ENCODE results near the gene TCF3. TPM values are rescaled to one million over a fixed set of nuclear protein-coding genes. Genes with fewer than 3 reads are reported as not detected.

Gene TCF3
- total RNA-seq, 4 donors from 2014 or later, result 23.4 to 299 (median 37.3) TPM

- TF ChIP-seq EP300 (IDR thresholded peaks at IDR 0.05) (no peak), POLR2A (IDR thresholded peaks at IDR 0.05) (no peak), CTCF (IDR thresholded peaks at IDR 0.05) (no peak)
- Histone ChIP-seq H3K27ac (no peak overlapping the region), H3K4me1 (no peaks in the 10 kb centered on the region), H3K27me3 (no peaks in the 10 kb centered on the region), H3K4me3 (no peak overlapping the region), H3K9me3 (no peaks in the 10 kb centered on the region), H3K36me3 (peaks cover 0 to 47% (median 18%) of the 10 kb centered on the region in 3 donors)
- WGBS, 2 donors, result 77 to 82% methylated on average over 16 to 22 of the region's 22 CpGs
- DNase-seq (ENCODE audit: low spot score in 2 of 2), result no peak
Measured at GRCh38 chr19:1575323-1576241, 76.8 kb downstream of the TCF3 start.

- Histone ChIP-seq H3K4me1 (no peaks in the 10 kb centered on the region), H3K27ac (no peak overlapping the region), H3K9me3 (no peaks in the 10 kb centered on the region), H3K27me3 (no peaks in the 10 kb centered on the region), H3K36me3 (peaks cover 0 to 36% (median 13%) of the 10 kb centered on the region in 3 donors), H3K4me3 (no peak overlapping the region)
- no peak for DNase-seq (ENCODE audit: low spot score in 2 of 2)
- 81 to 87% methylated on average over 31 to 33 of the region's 34 CpGs for WGBS, 2 donors
- no peak for TF ChIP-seq CTCF (IDR thresholded peaks at IDR 0.05)
- no peak for TF ChIP-seq POLR2A (IDR thresholded peaks at IDR 0.05)
- no peak for TF ChIP-seq EP300 (IDR thresholded peaks at IDR 0.05)
Measured at GRCh38 chr19:1574354-1575136, 77.9 kb downstream of the TCF3 start.

- 85 to 87% methylated on average over 9 of the region's 9 CpGs for WGBS, 2 donors
- no peak for DNase-seq (ENCODE audit: low spot score in 2 of 2)
- H3K27ac ChIP-seq, result no peak overlapping the region
- H3K36me3 ChIP-seq, result peaks cover 0 to 19% (median 10%) of the 10 kb centered on the region in 3 donors
- H3K4me3 ChIP-seq, result no peak overlapping the region
- H3K27me3 ChIP-seq, result no peaks in the 10 kb centered on the region
- TF ChIP-seq CTCF (IDR thresholded peaks at IDR 0.05), result no peak
- no peak for TF ChIP-seq EP300 (IDR thresholded peaks at IDR 0.05)
- no peak for TF ChIP-seq POLR2A (IDR thresholded peaks at IDR 0.05)
- peaks cover 0 to 8% (median 6%) of the 10 kb centered on the region in 4 donors for H3K4me1 ChIP-seq
- H3K9me3 ChIP-seq, result no peaks in the 10 kb centered on the region
Measured at GRCh38 chr19:1572795-1573194, 79.6 kb downstream of the TCF3 start.

GRCh38 chr19:1571358-1571757 lies 81.1 kb downstream of the TCF3 start:
- Histone ChIP-seq H3K4me1 (peaks cover 0 to 11% (median 9%) of the 10 kb centered on the region in 4 donors), H3K27ac (no peak overlapping the region), H3K36me3 (peaks cover 0 to 4% (median 0%) of the 10 kb centered on the region in 3 donors), H3K9me3 (no peaks in the 10 kb centered on the region), H3K4me3 (no peak overlapping the region), H3K27me3 (no peaks in the 10 kb centered on the region)
- TF ChIP-seq POLR2A (IDR thresholded peaks at IDR 0.05) (no peak), EP300 (IDR thresholded peaks at IDR 0.05) (no peak)
- no peak for DNase-seq (ENCODE audit: low spot score in 2 of 2)
- 77 to 80% methylated on average over 12 of the region's 12 CpGs for WGBS, 2 donors

- Histone ChIP-seq H3K27ac (no peak overlapping the region), H3K4me1 (peaks cover 0 to 17% (median 14%) of the 10 kb centered on the region in 4 donors), H3K27me3 (no peaks in the 10 kb centered on the region), H3K4me3 (no peak overlapping the region), H3K9me3 (no peaks in the 10 kb centered on the region), H3K36me3 (no peaks in the 10 kb centered on the region)
- WGBS, 2 donors, result 96 to 97% methylated on average over 13 of the region's 13 CpGs
- no peak for DNase-seq (ENCODE audit: low spot score in 2 of 2)
- no peak for TF ChIP-seq CTCF (IDR thresholded peaks at IDR 0.05)
- no peak for TF ChIP-seq EP300 (IDR thresholded peaks at IDR 0.05)
- no peak for TF ChIP-seq POLR2A (IDR thresholded peaks at IDR 0.05)
Measured at GRCh38 chr19:1570836-1571235, 81.6 kb downstream of the TCF3 start.

Data from tibial nerve (tissue), 4 donors.